Mesenchymal stem cell (in vitro differentiated cells and primary cell): ENCODE measurements around the gene PHB1.
"Not testable (repeated sequence)": the region's sequence is repeated elsewhere in the genome, so short reads cannot be mapped to it uniquely, and the experiment has no call there.

Experiments used
- DNase-seq: peaks from one replicate; pipeline ENCODE4 v3.0.0-alpha.2; 2013
- H2AFZ ChIP-seq: one replicate; pipeline ENCODE4 v1.6.1; 2013; ENCODE audit warnings: low read depth, mild to moderate bottlenecking, control low read depth, inconsistent platforms, low read length, moderate library complexity
- H2AK5ac ChIP-seq: 2 replicates; pipeline ENCODE4 v1.6.1; 2013; ENCODE audit warnings: low read length, moderate library complexity, mild to moderate bottlenecking, inconsistent platforms; ENCODE audit not compliant: severe bottlenecking
- H2BK120ac ChIP-seq: one replicate; pipeline ENCODE4 v1.6.1; 2013; ENCODE audit warnings: low read depth, mild to moderate bottlenecking, inconsistent platforms, low read length, moderate library complexity
- H2BK12ac ChIP-seq, 2 experiments: one replicate each; pipeline ENCODE4 v1.6.1; 2013; ENCODE audit warnings: inconsistent platforms in 2 of 2, low read length in 2 of 2, mild to moderate bottlenecking in 2 of 2, moderate library complexity in 2 of 2, control low read depth in 1 of 2
- H2BK15ac ChIP-seq: one replicate; pipeline ENCODE4 v1.6.1; 2013; ENCODE audit warnings: mild to moderate bottlenecking, low read depth, inconsistent platforms; ENCODE audit not compliant: poor library complexity, severe bottlenecking
- H2BK5ac ChIP-seq: 2 replicates; pipeline ENCODE4 v1.6.1; 2013; ENCODE audit warnings: low read depth, mild to moderate bottlenecking, low read length, control low read depth, inconsistent platforms; ENCODE audit not compliant: poor library complexity, severe bottlenecking
- H3K14ac ChIP-seq, 2 experiments: one replicate each; pipeline ENCODE4 v1.6.1; 2013; ENCODE audit warnings: inconsistent platforms in 2 of 2, low read length in 2 of 2, control low read depth in 1 of 2, mild to moderate bottlenecking in 1 of 2, moderate library complexity in 1 of 2
- H3K18ac ChIP-seq, 2 experiments: one replicate each; pipeline ENCODE4 v1.6.1; 2013; ENCODE audit warnings: inconsistent platforms in 2 of 2, low read length in 2 of 2, control low read depth in 1 of 2, low read depth in 1 of 2, mild to moderate bottlenecking in 1 of 2
- H3K23ac ChIP-seq, 2 experiments: one replicate each; pipeline ENCODE4 v1.6.1; 2013; ENCODE audit warnings: inconsistent platforms in 2 of 2, low read length in 2 of 2, mild to moderate bottlenecking in 2 of 2, moderate library complexity in 2 of 2, control low read depth in 1 of 2
- H3K27ac ChIP-seq: 2 replicates; pipeline ENCODE4 v1.5.1; 2013; ENCODE audit warnings: mild to moderate bottlenecking, moderate library complexity, low read length, control low read depth, inconsistent platforms; ENCODE audit not compliant: poor library complexity, severe bottlenecking
- H3K27me3 ChIP-seq, 2 experiments: 2 replicates each; pipeline versions ENCODE4 v1.6.1 to v1.7.0; 2013; ENCODE audit warnings: low read length in 2 of 2, mild to moderate bottlenecking in 2 of 2, moderate library complexity in 2 of 2, control low read depth in 1 of 2, inconsistent platforms in 1 of 2; ENCODE audit not compliant: control insufficient read depth in 1 of 2, insufficient read depth in 1 of 2
- H3K36me3 ChIP-seq, 2 experiments: 2 replicates each; pipeline versions ENCODE4 v1.6.1 to v1.7.0; 2013; ENCODE audit warnings: low read length in 2 of 2, control low read depth in 1 of 2, inconsistent platforms in 1 of 2, low read depth in 1 of 2, mild to moderate bottlenecking in 1 of 2; ENCODE audit not compliant: insufficient read depth in 2 of 2, control insufficient read depth in 1 of 2
- H3K4ac ChIP-seq, 2 experiments: one replicate each; pipeline ENCODE4 v1.6.1; 2013; ENCODE audit warnings: inconsistent platforms in 2 of 2, low read length in 2 of 2, mild to moderate bottlenecking in 2 of 2, moderate library complexity in 2 of 2, control low read depth in 1 of 2, low read depth in 1 of 2
- H3K4me1 ChIP-seq: 2 replicates; pipeline ENCODE4 v1.6.1; 2013; ENCODE audit warnings: low read depth, low read length, control low read depth; ENCODE audit not compliant: control insufficient read depth, insufficient read depth
- H3K4me2 ChIP-seq: 2 replicates; pipeline ENCODE4 v1.6.1; 2013; ENCODE audit warnings: low read length, mild to moderate bottlenecking, inconsistent platforms; ENCODE audit not compliant: poor library complexity, severe bottlenecking
- H3K4me3 ChIP-seq, 2 experiments: 2 replicates each; pipeline versions ENCODE4 v1.5.1 to v1.7.0; 2013; ENCODE audit warnings: low read length in 2 of 2, mild to moderate bottlenecking in 2 of 2, control low read depth in 1 of 2, low read depth in 1 of 2; ENCODE audit not compliant: insufficient read depth in 1 of 2
- H3K79me1 ChIP-seq: replicated peaks from 2 replicates; pipeline ENCODE4 v1.6.1; 2013; ENCODE audit warnings: mild to moderate bottlenecking, control low read depth, low read length, inconsistent platforms; ENCODE audit not compliant: poor library complexity, severe bottlenecking
- H3K9ac ChIP-seq: 2 replicates; pipeline ENCODE4 v1.7.0; 2013; ENCODE audit warnings: mild to moderate bottlenecking, low read length, moderate library complexity
- H3K9me3 ChIP-seq: 2 replicates; pipeline ENCODE4 v1.7.0; 2013; ENCODE audit warnings: mild to moderate bottlenecking, low read length; ENCODE audit not compliant: control insufficient read depth
- H4K8ac ChIP-seq: one replicate; pipeline ENCODE4 v1.6.1; 2013; ENCODE audit warnings: inconsistent platforms, mild to moderate bottlenecking, low read length, moderate library complexity
- H4K91ac ChIP-seq: one replicate; pipeline ENCODE4 v1.6.1; 2013; ENCODE audit warnings: mild to moderate bottlenecking, low read length, inconsistent platforms
- WGBS: methylation state at CpG from one replicate; pipeline ENCODE4 v1.1.7; 2013; ENCODE audit warnings: mixed read lengths; 5-methylcytosine and 5-hydroxymethylcytosine counted together

PHB1 gene

DNA sequence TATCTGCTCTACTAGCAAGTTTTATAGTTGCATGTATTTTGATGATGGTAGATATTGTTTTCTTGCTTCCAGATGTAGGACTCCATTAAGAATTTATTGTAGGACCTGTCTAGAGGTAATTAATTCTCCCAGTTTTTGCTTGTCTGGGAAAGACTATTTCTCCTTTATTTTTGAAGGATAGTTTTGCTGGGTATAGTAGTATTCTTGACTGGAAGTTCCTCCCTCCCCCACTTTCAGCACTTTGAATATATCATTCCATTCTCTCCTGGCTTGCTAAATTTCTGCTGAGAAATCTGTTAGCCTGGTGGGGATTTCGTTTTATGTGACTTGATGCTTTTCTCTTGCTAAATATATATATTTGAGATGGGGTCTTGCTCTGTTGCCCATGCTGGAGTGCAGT is 8.0 kb upstream of the PHB1 start:
- Histone ChIP-seq H4K91ac (no peak overlapping the region), H3K4me1 (no peaks in the 10 kb centered on the region), H3K27ac (no peak overlapping the region), H3K18ac (no peak overlapping the region), H3K36me3 (no peaks in the 10 kb centered on the region), H2BK120ac (no peak overlapping the region), H3K14ac (no peak overlapping the region), H2BK15ac (no peak overlapping the region), H3K23ac (no peak overlapping the region), H2AFZ (no peak overlapping the region), H3K4me2 (no peak overlapping the region), H2BK5ac (no peak overlapping the region), H3K9me3 (peaks cover 20% of the 10 kb centered on the region), H3K9ac (no peak overlapping the region), H2AK5ac (no peak overlapping the region), H3K4ac (no peak overlapping the region), H4K8ac (no peak overlapping the region), H3K27me3 (peaks cover 4 to 8% of the 10 kb centered on the region in 2 experiments), H3K79me1 (no peaks in the 10 kb centered on the region), H3K4me3 (no peak overlapping the region), H2BK12ac (no peak overlapping the region)
- WGBS: 50% methylated on average over 1 of the region's 1 CpG
- no peak for DNase-seq

DNA sequence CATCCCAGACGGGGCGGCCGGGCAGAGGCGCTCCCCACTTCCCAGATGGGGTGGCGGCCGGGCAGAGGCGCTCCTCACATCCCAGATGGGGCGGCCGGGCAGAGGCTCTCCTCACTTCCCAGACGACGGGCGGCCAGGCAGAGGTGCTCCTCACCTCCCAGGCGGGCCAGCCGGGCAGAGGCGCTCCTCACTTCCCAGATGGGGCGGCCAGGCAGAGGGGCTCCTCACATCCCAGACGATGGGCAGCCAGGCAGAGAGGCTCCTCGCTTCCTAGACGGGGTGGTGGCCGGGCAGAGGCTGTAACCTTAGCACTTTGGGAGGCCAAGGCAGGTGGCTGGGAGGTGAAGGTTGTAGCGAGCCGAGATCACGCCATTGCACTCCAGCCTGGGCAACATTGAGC is 5.1 kb upstream of the PHB1 start:
- not testable (repeated sequence) for H2BK15ac ChIP-seq, H3K23ac ChIP-seq, H2BK12ac ChIP-seq, H3K27ac ChIP-seq, H3K4me2 ChIP-seq, H3K14ac ChIP-seq, H3K36me3 ChIP-seq, H3K9ac ChIP-seq, H3K27me3 ChIP-seq, H2AK5ac ChIP-seq, H3K4ac ChIP-seq, H3K79me1 ChIP-seq, H3K18ac ChIP-seq, DNase-seq, H4K91ac ChIP-seq, H2BK120ac ChIP-seq, H2BK5ac ChIP-seq, H3K4me1 ChIP-seq, H4K8ac ChIP-seq, H3K4me3 ChIP-seq, H2AFZ ChIP-seq
- WGBS: 90% methylated on average over 22 of the region's 23 CpGs
- peaks cover 18% of the 10 kb centered on the region for H3K9me3 ChIP-seq

GRCh38 chr17:49418754-49419740 is 4.4 kb upstream of the PHB1 start:
- not testable (repeated sequence) for H3K27ac ChIP-seq, H3K4me2 ChIP-seq, H2BK12ac ChIP-seq, H2BK120ac ChIP-seq, H3K4ac ChIP-seq, H3K9ac ChIP-seq, DNase-seq, H2BK15ac ChIP-seq, H4K91ac ChIP-seq, H3K14ac ChIP-seq, H4K8ac ChIP-seq, H3K18ac ChIP-seq, H3K23ac ChIP-seq, H3K4me1 ChIP-seq, H3K79me1 ChIP-seq, H2BK5ac ChIP-seq, H2AK5ac ChIP-seq, H2AFZ ChIP-seq, H3K4me3 ChIP-seq, H3K27me3 ChIP-seq, H3K36me3 ChIP-seq
- peaks cover 17% of the 10 kb centered on the region for H3K9me3 ChIP-seq
- WGBS: 92% methylated on average over 25 of the region's 32 CpGs

- Histone ChIP-seq H2BK15ac (no peak overlapping the region), H2BK12ac (no peak overlapping the region)
Measured at GRCh38 chr17:49414271-49414621, 436 bp downstream of the PHB1 start.

More at GRCh38 chr17:49414271-49414621, 436 bp downstream of the PHB1 start:
- Histone ChIP-seq H3K18ac (peak overlapping the region in 1 of 2 experiments; percentile 93), H3K4me2 (peak overlapping the region; percentile 64), H4K91ac (no peak overlapping the region), H3K4ac (no peak overlapping the region), H3K23ac (peak overlapping the region in 1 of 2 experiments; percentile 47), H2BK120ac (no peak overlapping the region), H3K4me3 (peak overlapping the region; percentile 96 to 100), H3K14ac (no peak overlapping the region), H3K4me1 (peaks cover 13% of the 10 kb centered on the region), H3K9ac (peak overlapping the region; percentile 96), H3K36me3 (peaks cover 26 to 38% of the 10 kb centered on the region in 2 experiments), H3K27ac (no peak overlapping the region), H2AK5ac (no peak overlapping the region), H2AFZ (peak overlapping the region; percentile 93), H4K8ac (no peak overlapping the region), H3K9me3 (no peaks in the 10 kb centered on the region), H3K27me3 (no peaks in the 10 kb centered on the region), H2BK5ac (no peak overlapping the region), H3K79me1 (peaks cover 25% of the 10 kb centered on the region)
- WGBS: 0% methylated on average over 10 of the region's 10 CpGs
- no peak for DNase-seq
